SU-DHL-6 (cell line): ENCODE measurements around the gene GRIN2D.

Experiments
- H2AFZ ChIP-seq: fragments of 200-600 bp; sonication (generic); 2 replicates; pipeline ENCODE4 v1.6.1; 2014; ENCODE audit warnings: low read depth, mild to moderate bottlenecking, moderate library complexity, mixed read lengths, antibody characterized with exemption, low read length; ENCODE audit not compliant: severe bottlenecking
- H3F3A ChIP-seq: fragments of 200-600 bp; shearing (Covaris generic); 2 replicates; pipeline ENCODE4 v1.6.0; 2016; ENCODE audit warnings: antibody characterized with exemption, mild to moderate bottlenecking; ENCODE audit not compliant: insufficient read depth
- H3K27ac ChIP-seq: fragments of 200-600 bp; sonication (generic); 2 replicates; pipeline ENCODE4 v1.5.1; 2016; ENCODE audit warnings: low read depth, mild to moderate bottlenecking, low read length, moderate library complexity, mixed read lengths
- H3K27me3 ChIP-seq: fragments of 200-600 bp; sonication (generic), shearing (Covaris generic); 2 replicates; pipeline ENCODE4 v1.6.0; 2014; ENCODE audit warnings: mild to moderate bottlenecking, low read length
- H3K36me3 ChIP-seq: fragments of 200-600 bp; sonication (generic); 2 replicates; pipeline ENCODE4 v1.6.1; 2014; ENCODE audit warnings: mild to moderate bottlenecking, low read length, mixed read lengths
- H3K4me2 ChIP-seq: fragments of 300-600, 200-600 bp; shearing (Covaris generic), sonication (generic); 2 replicates; pipeline ENCODE4 v1.6.0; 2014; ENCODE audit warnings: low read length, low read depth, mild to moderate bottlenecking; ENCODE audit not compliant: poor library complexity, severe bottlenecking
- H3K4me3 ChIP-seq: fragments of 200-600 bp; sonication (generic); 2 replicates; pipeline ENCODE4 v1.5.1; 2014; ENCODE audit warnings: antibody characterized with exemption, low read length, mild to moderate bottlenecking, mixed read lengths; ENCODE audit not compliant: insufficient read depth, poor library complexity, severe bottlenecking
- H3K79me2 ChIP-seq: fragments of 200-600 bp; sonication (generic); 2 replicates; pipeline ENCODE4 v1.6.1; 2014; ENCODE audit warnings: mild to moderate bottlenecking, low read length, moderate library complexity; ENCODE audit not compliant: insufficient read depth
- H3K9ac ChIP-seq: fragments of 200-600 bp; sonication (generic); 2 replicates; pipeline ENCODE4 v1.7.0; 2014; ENCODE audit warnings: mild to moderate bottlenecking, low read length
- H3K9me2 ChIP-seq: fragments of 200-600 bp; sonication (generic); replicated peaks from 2 replicates; pipeline ENCODE4 v1.6.1; 2014; ENCODE audit warnings: low read length; ENCODE audit not compliant: insufficient read depth
- H3K9me3 ChIP-seq: fragments of 200-600 bp; sonication (generic); 2 replicates; pipeline ENCODE4 v1.6.1; 2014; ENCODE audit warnings: low read length, mixed read lengths; ENCODE audit not compliant: insufficient read depth
- H4K20me1 ChIP-seq: fragments of 200-600 bp; sonication (generic); 2 replicates; pipeline ENCODE4 v1.6.1; 2014; ENCODE audit warnings: low read depth, mild to moderate bottlenecking, antibody characterized with exemption, low read length, moderate library complexity, mixed read lengths
- CTCF ChIP-seq: fragments of 200-600 bp; sonication (generic); IDR thresholded peaks from one replicate; pipeline ENCODE4 v1.5.1; 2017; ENCODE audit warnings: antibody characterized with exemption, mild to moderate bottlenecking, low read length, moderate library complexity; ENCODE audit not compliant: insufficient read depth, poor library complexity, severe bottlenecking
- EZH2phosphoT487 ChIP-seq: fragments of 200-600 bp; sonication (generic), shearing (Covaris generic); conservative IDR thresholded peaks from 2 replicates; pipeline ENCODE4 v1.6.1; 2018; ENCODE audit warnings: mild to moderate bottlenecking, antibody characterized with exemption, low read length, moderate library complexity, mixed read lengths

Gene GRIN2D

DNA sequence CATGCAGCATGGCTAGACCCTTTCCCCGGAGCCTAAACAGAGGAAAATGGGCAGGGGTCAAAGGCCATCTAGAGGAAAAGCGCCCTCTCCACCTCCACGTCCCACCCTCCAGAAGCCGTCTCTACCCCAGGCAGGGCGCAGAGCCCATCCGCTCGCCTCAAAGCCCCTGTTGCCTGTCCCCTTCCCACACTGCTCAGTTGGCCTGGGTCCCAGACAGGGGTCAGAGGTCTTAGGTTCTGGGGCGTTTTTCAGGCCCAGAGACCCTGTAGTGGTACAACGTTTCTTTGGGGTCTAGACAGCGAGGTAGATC, 30.0 kb upstream of the GRIN2D start:
- Histone ChIP-seq H2AFZ (peak overlapping the region; percentile 39), H3K27ac (peak overlapping the region; percentile 81), H3K4me2 (peak overlapping the region; percentile 86), H4K20me1 (no peaks in the 10 kb centered on the region), H3K9me2 (no peaks in the 10 kb centered on the region), H3K4me3 (peak overlapping the region; percentile 68), H3K9me3 (no peaks in the 10 kb centered on the region), H3K36me3 (no peaks in the 10 kb centered on the region), H3K27me3 (no peaks in the 10 kb centered on the region), H3F3A (peaks cover 4% of the 10 kb centered on the region; the same call in 1 of the 2 replicates), H3K9ac (peak overlapping the region; percentile 88), H3K79me2 (no peaks in the 10 kb centered on the region)
- TF ChIP-seq EZH2phosphoT487 (no peak), CTCF (no peak)

- H3K27me3 ChIP-seq = no peaks in the 10 kb centered on the region
- no peaks in the 10 kb centered on the region for H3K36me3 ChIP-seq
- no peaks in the 10 kb centered on the region for H3K79me2 ChIP-seq
- H2AFZ ChIP-seq = peak within 1 kb of the TSS; percentile 62
- H3K4me3 ChIP-seq = peak within 1 kb of the TSS; percentile 68
- no peak for TF ChIP-seq CTCF
- TF ChIP-seq EZH2phosphoT487 = no peak
- H3F3A ChIP-seq = peaks cover 4% of the 10 kb centered on the region; the same call in 1 of the 2 replicates
- peak within 1 kb of the TSS; percentile 88 for H3K9ac ChIP-seq
- peak within 1 kb of the TSS; percentile 86 for H3K4me2 ChIP-seq
- peak within 1 kb of the TSS; percentile 81 for H3K27ac ChIP-seq
- no peaks in the 10 kb centered on the region for H4K20me1 ChIP-seq
- no peaks in the 10 kb centered on the region for H3K9me2 ChIP-seq
- H3K9me3 ChIP-seq = no peaks in the 10 kb centered on the region
These were observed 29.5 kb upstream of the GRIN2D start, which contains the start of the genes SYNGR4 and TMEM143 for GRCh38 chr19:48363810-48364597. Gene SYNGR4, plus strand, starts transcription at chr19:48364367. Its CDS starts 1,476 bp downstream, at chr19:48365843. Gene TMEM143, minus strand, starts transcription at chr19:48363940. Its CDS starts 20 bp downstream, at chr19:48363920.

DNA sequence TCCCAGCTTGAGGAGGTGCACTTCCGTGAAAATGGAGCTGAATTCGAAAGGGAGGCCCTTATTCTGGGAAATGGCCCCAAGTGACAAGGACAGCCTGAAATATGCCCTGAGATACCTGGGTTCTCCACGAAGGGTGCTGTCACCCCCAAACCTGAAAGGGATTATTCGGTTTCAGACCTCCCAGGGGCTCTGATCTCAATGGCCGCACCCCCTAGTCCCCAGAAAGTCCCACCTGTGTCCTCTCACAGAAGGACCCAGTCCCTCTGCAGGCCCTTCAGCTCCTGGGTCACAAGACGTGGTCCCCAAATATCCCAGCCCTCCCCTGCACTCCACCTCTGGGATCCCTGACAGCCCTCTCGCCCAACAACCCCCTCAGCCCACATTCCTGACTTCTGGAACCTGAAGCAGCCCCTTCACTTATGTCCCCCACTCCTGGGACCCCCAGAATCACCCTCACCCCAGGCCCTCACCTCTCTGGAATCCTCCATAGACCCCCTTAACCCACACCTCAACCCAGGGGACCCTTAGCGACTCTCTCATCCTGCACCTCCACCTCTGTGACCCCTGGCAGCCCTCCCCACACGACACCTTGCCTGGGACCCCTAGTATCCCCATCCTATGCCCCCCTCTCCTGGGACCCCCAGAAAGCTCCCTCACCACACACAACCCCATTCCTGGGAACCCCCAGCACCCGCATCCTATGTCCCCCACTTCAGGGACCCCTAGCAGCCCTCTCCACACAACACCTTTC, 28.7 kb upstream of the GRIN2D start:
- H3K9ac ChIP-seq = peak overlapping the region; percentile 64
- H3K79me2 ChIP-seq = no peaks in the 10 kb centered on the region
- no peaks in the 10 kb centered on the region for H3K36me3 ChIP-seq
- H3F3A ChIP-seq = peaks cover 4% of the 10 kb centered on the region; the same call in 1 of the 2 replicates
- no peaks in the 10 kb centered on the region for H4K20me1 ChIP-seq
- no peaks in the 10 kb centered on the region for H3K27me3 ChIP-seq
- H3K27ac ChIP-seq = peak overlapping the region; percentile 63
- no peaks in the 10 kb centered on the region for H3K9me3 ChIP-seq
- TF ChIP-seq EZH2phosphoT487 (no peak), CTCF (no peak)
- no peaks in the 10 kb centered on the region for H3K9me2 ChIP-seq
- peak overlapping the region; percentile 64 for H3K4me2 ChIP-seq
- H3K4me3 ChIP-seq = peak overlapping the region; percentile 49
- H2AFZ ChIP-seq = peak overlapping the region; percentile 62
